ENCODE results near the gene ETV2. TPM values are rescaled to one million over a fixed set of nuclear protein-coding genes. Genes with fewer than 3 reads are reported as not detected.

Gene ETV2
- total and polyA plus RNA-seq, 2 donors (not counting 3 experiments of a cell fraction or from before 2014, with no cell fraction given): 1.0 to 1.5 TPM

GRCh38 chr19:35596366-35596999 lies 45.1 kb upstream of the ETV2 start:
- Histone ChIP-seq H2AFZ (ENCODE audit: low read depth, low read length) (no peak overlapping the region), H3K4me2 (ENCODE audit: insufficient read depth, low read length) (no peak overlapping the region), H3K4me1 (ENCODE audit: control insufficient read depth, extremely low read depth, insufficient read depth, low read length) (no peaks in the 10 kb centered on the region), H3K36me3 (ENCODE audit: control insufficient read depth in 2 of 2, extremely low read depth in 1 of 2, insufficient read depth in 2 of 2, low read length in 2 of 2) (no peaks in the 10 kb centered on the region), H4K20me1 (replicated peaks; ENCODE audit: control insufficient read depth, extremely low read depth, insufficient read depth, low read length) (no peaks in the 10 kb centered on the region), H3K27me3 (ENCODE audit: control insufficient read depth in 2 of 2, insufficient read depth in 2 of 2, low read length in 2 of 2) (no peaks in the 10 kb centered on the region), H3K27ac (ENCODE audit: insufficient read depth, low read depth, low read length) (no peak overlapping the region), H3K79me2 (ENCODE audit: control insufficient read depth, insufficient read depth, low read length) (no peaks in the 10 kb centered on the region), H3K4me3 (replicated peaks in 1 of 3; ENCODE audit: insufficient read depth in 1 of 3, low read depth in 1 of 3, low read length in 3 of 3) (no peak overlapping the region), H3K9me1 (replicated peaks; ENCODE audit: control insufficient read depth, extremely low read depth, insufficient read depth, low read length) (no peaks in the 10 kb centered on the region), H3K9ac (replicated peaks; ENCODE audit: extremely low read depth, insufficient read depth, low read length) (no peak overlapping the region), H3K9me3 (replicated peaks; ENCODE audit: control insufficient read depth, insufficient read depth, low read length) (no peaks in the 10 kb centered on the region)
- POLR2A ChIA-PET: no interaction called here
- dilution Hi-C loops (cut with MboI; ENCODE audit: extremely low pct_ligation_motif_present, low sequenced_read_pairs): no loop called here
- DNase-seq (ENCODE audit: low read depth, low spot score) (no peak), FAIRE-seq (no peak)
- BruUV-seq (replicated peaks): no TSS peak
- intact Hi-C loops (cut with micrococcal nuclease): no loop called here
- TF ChIP-seq FOS (IDR thresholded peaks at IDR 0.05; ENCODE audit: borderline replicate concordance, insufficient read depth, low read length) (no peak), CTCF (IDR thresholded peaks at IDR 0.05; ENCODE audit: extremely low read depth in 1 of 2, insufficient read depth in 1 of 2, low read depth in 1 of 2, low read length in 2 of 2) (no peak), GATA2 (IDR thresholded peaks at IDR 0.05; ENCODE audit: insufficient read depth, insufficient read length, low read depth, low read length) (no peak), JUN (IDR thresholded peaks at IDR 0.05; ENCODE audit: borderline replicate concordance, insufficient read depth, insufficient read length, low read depth) (no peak), MYC (IDR thresholded peaks at IDR 0.05; ENCODE audit: low read depth, low read length) (no peak), POLR2AphosphoS5 (IDR thresholded peaks at IDR 0.05; ENCODE audit: insufficient read depth, low read depth, low read length) (no peak), POLR2A (IDR thresholded peaks at IDR 0.05; ENCODE audit: low read depth, low read length) (no peak)
- CTCF ChIA-PET: interaction anchor here (1.0 kb wide), 1 partner anchor 90 kb away, joined by 3 read pairs; no protein-coding TSS in a partner anchor
